HepG2 (cell line): ENCODE data around the gene MTRF1. TPM values are rescaled to one million over a fixed set of nuclear protein-coding genes. Genes with fewer than 3 reads are reported as not detected.

Experiments
- ATRX ChIP-seq: sonication (generic); formaldehyde crosslinking; IDR thresholded peaks from 2 replicates; pipeline ENCODE4 v1.4.0; 2020; ENCODE audit warnings: missing genetic modification reagents, borderline replicate concordance
- ELF4 ChIP-seq: sonication (generic); formaldehyde crosslinking; IDR thresholded peaks from 2 replicates; pipeline ENCODE4 v1.5.0; 2020; ENCODE audit warnings: missing genetic modification reagents, mild to moderate bottlenecking, moderate library complexity, borderline replicate concordance
- ETS1 ChIP-seq: sonication (generic); formaldehyde crosslinking; IDR thresholded peaks from 2 replicates; pipeline ENCODE4 v1.4.0; 2020; ENCODE audit warnings: missing genetic modification reagents
- SMARCE1 ChIP-seq: fragments of 450-650 bp; IDR thresholded peaks from 2 replicates; pipeline ENCODE4 v1.6.1; 2017; ENCODE audit warnings: borderline replicate concordance
- THAP9 ChIP-seq: sonication (generic); formaldehyde crosslinking; IDR thresholded peaks from 2 replicates; pipeline ENCODE4; 2020; ENCODE audit warnings: missing genetic modification reagents, mild to moderate bottlenecking, borderline replicate concordance
- ZMYM4 ChIP-seq: sonication (generic); formaldehyde crosslinking; IDR thresholded peaks from 2 replicates; pipeline ENCODE4 v1.8.1; 2023; ENCODE audit warnings: mild to moderate bottlenecking, missing genetic modification reagents
- ZNF160 ChIP-seq: sonication (generic); formaldehyde crosslinking; IDR thresholded peaks from 2 replicates; pipeline ENCODE4 v1.8.0; 2022; ENCODE audit warnings: mild to moderate bottlenecking, inconsistent platforms, missing genetic modification reagents
- ZNF44 ChIP-seq: sonication (generic); formaldehyde crosslinking; IDR thresholded peaks from 2 replicates; pipeline ENCODE4 v1.5.1; 2020; ENCODE audit warnings: mild to moderate bottlenecking, missing genetic modification reagents
- ZNF451 ChIP-seq: sonication (generic); formaldehyde crosslinking; IDR thresholded peaks from 2 replicates; pipeline ENCODE4 v1.5.0; 2020; ENCODE audit warnings: mild to moderate bottlenecking, missing genetic modification reagents
- ZNF547 ChIP-seq: sonication (generic); formaldehyde crosslinking; IDR thresholded peaks from 2 replicates; pipeline ENCODE4 v1.5.1; 2020; ENCODE audit warnings: mild to moderate bottlenecking, missing genetic modification reagents
- ZNF556 ChIP-seq: sonication (generic); formaldehyde crosslinking; IDR thresholded peaks from 2 replicates; pipeline ENCODE4 v1.4.0; 2020; ENCODE audit warnings: mild to moderate bottlenecking, missing genetic modification reagents, borderline replicate concordance
- ZNF687 ChIP-seq: sonication (generic); formaldehyde crosslinking; IDR thresholded peaks from 2 replicates; pipeline ENCODE4 v1.5.1; 2020; ENCODE audit warnings: mild to moderate bottlenecking, missing genetic modification reagents, moderate library complexity
- ZNF816 ChIP-seq: sonication (generic); formaldehyde crosslinking; IDR thresholded peaks from 2 replicates; pipeline ENCODE4 v1.8.0; 2022; ENCODE audit warnings: missing genetic modification reagents, mild to moderate bottlenecking, borderline replicate concordance
- polyA plus RNA-seq, 8 experiments: library from polyadenylated mRNA; depleted of rRNA in 3 of 8; stranded (reverse) in 7 of 8; unstranded in 1 of 8; fragments of >200 nt; fragmentation: Illumina TruSeq in 4 of 8; extraction: Trizol in 4 of 8; gene quantifications; 2 replicates each; pipeline versions ENCODE4 v1.2.1 to v1.2.3, GENCODE V29; 2011 to 2016; ENCODE audit warnings: low read depth in 4 of 8, missing spikeins in 1 of 8, mixed read lengths in 1 of 8; ENCODE audit not compliant: insufficient read depth in 1 of 8
- total RNA-seq, 5 experiments: library from RNA; depleted of rRNA; stranded (reverse); fragments of >200 nt; fragmentation: Illumina TruSeq; extraction: Trizol; gene quantifications; 2 replicates each; pipeline ENCODE4 v1.2.3, GENCODE V29; 2016; ENCODE audit warnings: low read depth in 1 of 5
- TF ChIP-seq, protein P1 (sequence below): sonication (generic); formaldehyde crosslinking; IDR thresholded peaks from 2 replicates; pipeline ENCODE4 v1.4.0; 2020; ENCODE audit warnings: missing genetic modification reagents

MTRF1 gene
- total and polyA plus RNA-seq, 2 of the 13 experiments (the other 11 are each of a cell fraction or from before 2014, with no cell fraction given): 21.6 to 27.2 TPM

DNA sequence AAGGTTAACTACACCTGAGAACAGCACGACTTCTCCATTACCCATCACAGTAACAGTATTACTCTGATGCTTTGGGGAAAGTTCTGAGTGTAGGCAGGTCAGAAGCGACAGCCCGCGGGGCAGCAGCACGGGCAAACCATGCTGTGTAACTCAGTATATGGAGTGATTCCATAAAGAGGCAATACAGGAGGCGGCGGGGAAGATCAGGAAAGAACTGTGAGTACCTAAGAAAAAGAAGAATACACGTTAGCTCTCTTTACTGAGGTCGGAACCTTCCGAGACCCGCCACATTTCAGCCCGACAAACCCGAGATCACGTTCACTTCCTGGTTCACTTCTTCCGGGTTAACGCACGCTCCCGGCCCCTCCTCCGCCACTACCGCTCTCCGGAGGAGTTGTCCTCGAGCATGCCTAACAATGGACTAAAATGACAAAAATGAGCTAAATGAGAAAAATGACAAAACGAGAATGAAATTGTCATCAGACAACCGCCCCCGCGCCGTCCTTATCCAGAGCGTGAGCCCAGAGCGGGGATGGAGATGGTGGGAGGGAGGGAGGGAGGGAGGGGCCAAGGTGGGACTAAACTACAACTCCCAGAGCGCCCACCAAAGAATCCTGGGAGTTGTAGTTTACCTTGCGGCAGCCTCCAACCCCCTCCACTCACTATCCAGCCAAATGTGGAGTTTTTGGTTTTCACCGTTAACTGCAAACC, at the start of gene MTRF1 (continued):
- TF ChIP-seq, protein P1, sequence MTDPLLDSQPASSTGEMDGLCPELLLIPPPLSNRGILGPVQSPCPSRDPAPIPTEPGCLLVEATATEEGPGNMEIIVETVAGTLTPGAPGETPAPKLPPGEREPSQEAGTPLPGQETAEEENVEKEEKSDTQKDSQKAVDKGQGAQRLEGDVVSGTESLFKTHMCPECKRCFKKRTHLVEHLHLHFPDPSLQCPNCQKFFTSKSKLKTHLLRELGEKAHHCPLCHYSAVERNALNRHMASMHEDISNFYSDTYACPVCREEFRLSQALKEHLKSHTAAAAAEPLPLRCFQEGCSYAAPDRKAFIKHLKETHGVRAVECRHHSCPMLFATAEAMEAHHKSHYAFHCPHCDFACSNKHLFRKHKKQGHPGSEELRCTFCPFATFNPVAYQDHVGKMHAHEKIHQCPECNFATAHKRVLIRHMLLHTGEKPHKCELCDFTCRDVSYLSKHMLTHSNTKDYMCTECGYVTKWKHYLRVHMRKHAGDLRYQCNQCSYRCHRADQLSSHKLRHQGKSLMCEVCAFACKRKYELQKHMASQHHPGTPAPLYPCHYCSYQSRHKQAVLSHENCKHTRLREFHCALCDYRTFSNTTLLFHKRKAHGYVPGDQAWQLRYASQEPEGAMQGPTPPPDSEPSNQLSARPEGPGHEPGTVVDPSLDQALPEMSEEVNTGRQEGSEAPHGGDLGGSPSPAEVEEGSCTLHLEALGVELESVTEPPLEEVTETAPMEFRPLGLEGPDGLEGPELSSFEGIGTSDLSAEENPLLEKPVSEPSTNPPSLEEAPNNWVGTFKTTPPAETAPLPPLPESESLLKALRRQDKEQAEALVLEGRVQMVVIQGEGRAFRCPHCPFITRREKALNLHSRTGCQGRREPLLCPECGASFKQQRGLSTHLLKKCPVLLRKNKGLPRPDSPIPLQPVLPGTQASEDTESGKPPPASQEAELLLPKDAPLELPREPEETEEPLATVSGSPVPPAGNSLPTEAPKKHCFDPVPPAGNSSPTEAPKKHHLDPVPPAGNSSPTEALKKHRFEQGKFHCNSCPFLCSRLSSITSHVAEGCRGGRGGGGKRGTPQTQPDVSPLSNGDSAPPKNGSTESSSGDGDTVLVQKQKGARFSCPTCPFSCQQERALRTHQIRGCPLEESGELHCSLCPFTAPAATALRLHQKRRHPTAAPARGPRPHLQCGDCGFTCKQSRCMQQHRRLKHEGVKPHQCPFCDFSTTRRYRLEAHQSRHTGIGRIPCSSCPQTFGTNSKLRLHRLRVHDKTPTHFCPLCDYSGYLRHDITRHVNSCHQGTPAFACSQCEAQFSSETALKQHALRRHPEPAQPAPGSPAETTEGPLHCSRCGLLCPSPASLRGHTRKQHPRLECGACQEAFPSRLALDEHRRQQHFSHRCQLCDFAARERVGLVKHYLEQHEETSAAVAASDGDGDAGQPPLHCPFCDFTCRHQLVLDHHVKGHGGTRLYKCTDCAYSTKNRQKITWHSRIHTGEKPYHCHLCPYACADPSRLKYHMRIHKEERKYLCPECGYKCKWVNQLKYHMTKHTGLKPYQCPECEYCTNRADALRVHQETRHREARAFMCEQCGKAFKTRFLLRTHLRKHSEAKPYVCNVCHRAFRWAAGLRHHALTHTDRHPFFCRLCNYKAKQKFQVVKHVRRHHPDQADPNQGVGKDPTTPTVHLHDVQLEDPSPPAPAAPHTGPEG: no peak
- TF ChIP-seq ZNF547 (CRISPR knock-in tag): no peak
- TF ChIP-seq SMARCE1: no peak
- no peak for TF ChIP-seq ZNF44 (CRISPR knock-in tag)
- TF ChIP-seq ZNF160 (CRISPR knock-in tag): no peak
- peak; percentile 35; the same call in 1 of the 2 replicates for TF ChIP-seq ZNF556 (CRISPR knock-in tag)
- TF ChIP-seq ZNF687 (CRISPR knock-in tag): peak; percentile 41; the same call in 1 of the 2 replicates
- TF ChIP-seq THAP9: peak; percentile 23; the same call in 1 of the 2 replicates
- TF ChIP-seq ATRX (CRISPR knock-in tag): no peak
- 0 out of 2 replicates have a peak, but pooled peaks have one; percentile 78 for TF ChIP-seq ELF4
- TF ChIP-seq ZNF816: no peak
- peak; percentile 45; the same call in 1 of the 2 replicates for TF ChIP-seq ZMYM4
- no peak for TF ChIP-seq ZNF451 (CRISPR knock-in tag)
- TF ChIP-seq ETS1 (CRISPR knock-in tag): no peak
